Stimulated activated naive CD8-positive, alpha-beta T cell treated with anti-CD3 and anti-CD28 coated beads, Interleukin-15, amount 100 ng/mL, for 72 hours (primary cell): ENCODE data around the gene C11orf91.

ENCODE experiments used
- ATAC-seq: fragments of 150-1000 bp; cut with Tn5 transposase; 2 replicates; pipeline ENCODE4 v1.10.0; 2021; ENCODE audit warnings: mild to moderate bottlenecking, moderate library complexity
- DNase-seq, 2 donors: peaks; one replicate each; pipeline ENCODE4 v3.0.0; 2021 to 2022
- H3K27ac Mint-ChIP-seq, 2 donors: one replicate each; pipeline ENCODE4 v1.8.0; 2022; ENCODE audit warnings: mild to moderate bottlenecking in 2 of 2, mixed read lengths in 2 of 2, moderate library complexity in 2 of 2
- H3K27me3 Mint-ChIP-seq: one replicate; pipeline ENCODE4 v1.8.0; 2022; ENCODE audit warnings: mixed read lengths
- H3K4me1 Mint-ChIP-seq: one replicate; pipeline ENCODE4 v1.8.0; 2022; ENCODE audit warnings: mild to moderate bottlenecking, mixed read lengths
- H3K4me3 Mint-ChIP-seq, 2 donors: one replicate each; pipeline ENCODE4 v1.8.0; 2022; ENCODE audit warnings: mild to moderate bottlenecking in 2 of 2, mixed read lengths in 2 of 2, moderate library complexity in 1 of 2
- H3K9me3 Mint-ChIP-seq, 2 donors: one replicate each; pipeline ENCODE4 v1.8.0; 2022; ENCODE audit warnings: mixed read lengths in 2 of 2

Gene C11orf91

GRCh38 chr11:33656768-33657167 lies 43.9 kb downstream of the C11orf91 start:
- H3K4me3 Mint-ChIP-seq, result no peak overlapping the region
- ATAC-seq (no peak), DNase-seq (no peak)
- no peaks in the 10 kb centered on the region for H3K9me3 Mint-ChIP-seq
- no peaks in the 10 kb centered on the region for H3K4me1 Mint-ChIP-seq
- no peak overlapping the region for H3K27ac Mint-ChIP-seq
- H3K27me3 Mint-ChIP-seq, result peaks cover 32% of the 10 kb centered on the region

- ATAC-seq, result no peak
- Mint-ChIP-seq H3K27me3 (peaks cover 35% of the 10 kb centered on the region), H3K4me1 (no peaks in the 10 kb centered on the region), H3K9me3 (no peaks in the 10 kb centered on the region), H3K27ac (peak overlapping the region in 1 of 2 donors; percentile 69), H3K4me3 (no peak overlapping the region)
- no peak for DNase-seq
These were observed 44.6 kb downstream of the C11orf91 start for GRCh38 chr11:33655842-33656600.

GRCh38 chr11:33654594-33654993 lies 46.0 kb downstream of the C11orf91 start:
- peaks cover 43% of the 10 kb centered on the region for H3K27me3 Mint-ChIP-seq
- no peak overlapping the region for H3K27ac Mint-ChIP-seq
- no peak for ATAC-seq
- DNase-seq, result no peak
- H3K4me3 Mint-ChIP-seq, result no peak overlapping the region
- no peaks in the 10 kb centered on the region for H3K4me1 Mint-ChIP-seq
- H3K9me3 Mint-ChIP-seq, result no peaks in the 10 kb centered on the region

GRCh38 chr11:33652930-33653329 lies 47.7 kb downstream of the C11orf91 start:
- no peaks in the 10 kb centered on the region for H3K4me1 Mint-ChIP-seq
- DNase-seq (no peak), ATAC-seq (no peak)
- H3K9me3 Mint-ChIP-seq, result no peaks in the 10 kb centered on the region
- peaks cover 43% of the 10 kb centered on the region for H3K27me3 Mint-ChIP-seq
- H3K4me3 Mint-ChIP-seq, result no peak overlapping the region
- H3K27ac Mint-ChIP-seq, result no peak overlapping the region

- ATAC-seq, result no peak
- Mint-ChIP-seq H3K27ac (no peak overlapping the region), H3K4me3 (no peak overlapping the region), H3K9me3 (no peaks in the 10 kb centered on the region), H3K4me1 (no peaks in the 10 kb centered on the region), H3K27me3 (peaks cover 43% of the 10 kb centered on the region)
- no peak for DNase-seq
These were observed 48.2 kb downstream of the C11orf91 start for GRCh38 chr11:33652431-33652830.

GRCh38 chr11:33651990-33652389 lies 48.6 kb downstream of the C11orf91 start:
- ATAC-seq, result no peak
- Mint-ChIP-seq H3K27me3 (peaks cover 43% of the 10 kb centered on the region), H3K27ac (no peak overlapping the region), H3K4me1 (no peaks in the 10 kb centered on the region), H3K9me3 (no peaks in the 10 kb centered on the region), H3K4me3 (no peak overlapping the region)
- no peak for DNase-seq

GRCh38 chr11:33651555-33651954 lies 49.1 kb downstream of the C11orf91 start:
- H3K4me3 Mint-ChIP-seq, result no peak overlapping the region
- no peaks in the 10 kb centered on the region for H3K4me1 Mint-ChIP-seq
- H3K27me3 Mint-ChIP-seq, result peaks cover 43% of the 10 kb centered on the region
- H3K27ac Mint-ChIP-seq, result no peak overlapping the region
- ATAC-seq (no peak), DNase-seq (no peak)
- H3K9me3 Mint-ChIP-seq, result no peaks in the 10 kb centered on the region

- H3K9me3 Mint-ChIP-seq, result no peaks in the 10 kb centered on the region
- no peak overlapping the region for H3K4me3 Mint-ChIP-seq
- no peak for ATAC-seq
- peaks cover 30% of the 10 kb centered on the region for H3K27me3 Mint-ChIP-seq
- H3K27ac Mint-ChIP-seq, result no peak overlapping the region
- DNase-seq, result no peak
- H3K4me1 Mint-ChIP-seq, result no peaks in the 10 kb centered on the region
These were observed 50.7 kb downstream of the C11orf91 start for GRCh38 chr11:33649944-33650343.
